GM18907 (cell line): ENCODE results near the gene DIS3L2.
"Not testable (repeated sequence)": the region's sequence is repeated elsewhere in the genome, so short reads cannot be mapped to it uniquely, and the experiment has no call there.

Experiments used
- ATAC-seq: cut with Tn5 transposase; IDR thresholded peaks from one replicate; pipeline ENCODE4 v1.9.1; 2021; ENCODE audit warnings: mild to moderate bottlenecking, moderate library complexity; ENCODE audit not compliant: unreplicated experiment

The DIS3L2 gene

GRCh38 chr2:232287316-232287715 lies 325.8 kb downstream of the DIS3L2 start:
- ATAC-seq: no peak

- no peak for ATAC-seq
These were observed 327.0 kb downstream of the DIS3L2 start for GRCh38 chr2:232288489-232289030.

DNA sequence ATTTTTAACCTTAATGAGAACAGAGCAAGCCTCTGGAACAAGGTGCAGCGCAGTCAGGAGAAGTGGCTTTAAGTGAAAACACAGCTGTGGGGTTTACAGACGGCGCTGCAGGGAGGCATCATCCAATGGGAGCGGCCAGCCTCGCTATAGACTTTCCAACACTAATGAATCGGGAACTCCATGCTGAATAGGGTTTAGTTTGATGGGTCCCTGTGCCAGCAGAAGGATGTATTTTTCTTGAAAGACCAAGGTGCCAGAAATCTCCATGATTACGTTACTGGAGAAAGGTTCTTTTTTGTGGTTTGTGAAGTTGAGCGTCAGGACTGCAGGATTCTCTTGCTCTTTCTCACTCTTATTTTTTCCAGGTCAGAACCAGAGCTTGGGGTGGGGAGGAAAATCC lies 329.2 kb downstream of the DIS3L2 start:
- ATAC-seq: no peak

DNA sequence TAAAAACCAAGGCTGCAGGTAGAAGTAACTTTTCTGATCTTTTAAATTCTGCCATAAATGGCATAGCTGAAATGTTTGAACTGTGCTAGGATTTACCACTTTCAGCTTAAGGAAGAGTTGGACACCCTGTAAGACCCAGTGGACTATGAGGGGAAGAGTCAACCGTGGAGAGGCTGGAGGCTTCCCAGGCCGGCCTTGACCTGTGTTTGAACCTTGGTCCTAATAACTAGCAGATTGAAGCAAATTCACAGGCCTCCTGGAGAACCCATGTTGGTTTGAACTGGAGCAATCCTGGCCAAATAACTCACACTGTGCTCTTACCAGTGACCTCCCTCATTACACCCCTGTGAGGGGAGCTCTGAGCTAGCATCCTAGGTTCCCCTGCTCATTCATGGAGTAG lies 329.8 kb downstream of the DIS3L2 start:
- no peak for ATAC-seq

DNA sequence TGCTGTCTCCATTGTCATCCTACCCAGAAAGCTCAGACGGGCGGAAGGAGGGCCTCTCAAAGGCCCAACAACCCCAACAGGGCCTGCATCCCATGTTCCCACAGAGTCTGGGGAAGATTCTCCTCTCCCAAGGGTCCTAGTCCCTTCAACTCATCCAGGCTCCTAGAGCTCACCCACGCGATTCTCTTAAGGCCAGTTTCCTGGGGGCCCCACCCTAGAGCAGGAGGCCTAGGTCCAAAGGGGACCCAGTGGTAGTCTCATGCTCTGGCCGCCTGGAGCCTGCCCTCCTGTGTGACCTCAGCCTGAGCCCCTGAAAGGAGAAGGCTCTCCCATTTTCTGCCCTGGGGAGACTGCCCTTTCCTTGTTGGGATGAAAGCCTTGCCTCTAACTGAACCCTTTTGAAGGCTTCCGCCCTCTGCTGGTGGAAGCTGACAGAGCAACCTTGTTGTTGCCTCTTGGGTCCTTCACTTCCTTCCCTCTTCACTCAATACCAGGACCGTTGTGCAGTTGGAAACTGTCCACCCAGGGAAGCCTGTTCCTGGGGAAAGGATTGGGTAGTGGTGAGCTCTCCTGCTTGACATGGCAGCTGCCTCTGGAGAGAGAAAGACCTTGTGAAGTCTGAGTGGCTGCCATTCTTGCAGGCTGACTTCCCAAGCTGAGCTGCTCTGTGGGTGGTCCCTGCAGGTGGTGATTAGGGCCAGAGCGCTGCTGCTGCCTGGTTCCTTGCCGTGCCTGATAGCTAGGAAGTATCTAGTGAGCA lies 331.1 kb downstream of the DIS3L2 start:
- ATAC-seq: no peak

GRCh38 chr2:232293191-232293590 lies 331.7 kb downstream of the DIS3L2 start:
- ATAC-seq: no peak

- ATAC-seq: no peak
These were observed 334.5 kb downstream of the DIS3L2 start for GRCh38 chr2:232295971-232296370.

- ATAC-seq: no peak
These were observed 335.4 kb downstream of the DIS3L2 start for GRCh38 chr2:232296776-232297525.

DNA sequence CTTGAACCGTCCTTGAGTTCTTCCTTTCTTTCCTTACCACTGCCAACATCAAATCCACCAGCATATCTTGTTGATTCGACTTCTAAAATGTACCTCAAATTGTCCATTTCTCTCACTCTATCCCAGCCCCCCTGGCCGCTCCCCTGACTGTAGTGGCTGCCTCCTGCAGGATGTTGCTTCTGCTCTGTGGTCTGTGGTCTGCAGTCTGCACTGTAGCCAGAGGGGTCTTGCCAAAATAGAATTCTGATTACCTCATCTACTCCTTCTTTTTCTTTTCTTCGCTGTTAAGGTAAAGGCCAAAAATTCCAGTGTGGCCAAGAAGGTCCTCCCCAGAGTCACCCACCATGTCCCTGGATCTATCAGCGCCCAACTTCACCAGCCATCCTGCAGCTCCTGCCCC lies 337.6 kb downstream of the DIS3L2 start:
- no peak for ATAC-seq

- no peak for ATAC-seq
These were observed 338.6 kb downstream of the DIS3L2 start for GRCh38 chr2:232299927-232300674.

GRCh38 chr2:232300894-232301387 lies 339.4 kb downstream of the DIS3L2 start:
- ATAC-seq: no peak

- ATAC-seq: no peak
These were observed 342.7 kb downstream of the DIS3L2 start for GRCh38 chr2:232304236-232304635.

- ATAC-seq: no peak
These were observed 345.3 kb downstream of the DIS3L2 start for GRCh38 chr2:232306741-232307305.

GRCh38 chr2:232307854-232308253 lies 346.3 kb downstream of the DIS3L2 start:
- no peak for ATAC-seq

GRCh38 chr2:232308986-232309385 lies 347.5 kb downstream of the DIS3L2 start:
- ATAC-seq: no peak

GRCh38 chr2:232309592-232309991 lies 348.1 kb downstream of the DIS3L2 start:
- ATAC-seq: no peak

GRCh38 chr2:232310121-232310520 lies 348.6 kb downstream of the DIS3L2 start:
- ATAC-seq: no peak

GRCh38 chr2:232310696-232311095 lies 349.2 kb downstream of the DIS3L2 start:
- ATAC-seq: no peak

DNA sequence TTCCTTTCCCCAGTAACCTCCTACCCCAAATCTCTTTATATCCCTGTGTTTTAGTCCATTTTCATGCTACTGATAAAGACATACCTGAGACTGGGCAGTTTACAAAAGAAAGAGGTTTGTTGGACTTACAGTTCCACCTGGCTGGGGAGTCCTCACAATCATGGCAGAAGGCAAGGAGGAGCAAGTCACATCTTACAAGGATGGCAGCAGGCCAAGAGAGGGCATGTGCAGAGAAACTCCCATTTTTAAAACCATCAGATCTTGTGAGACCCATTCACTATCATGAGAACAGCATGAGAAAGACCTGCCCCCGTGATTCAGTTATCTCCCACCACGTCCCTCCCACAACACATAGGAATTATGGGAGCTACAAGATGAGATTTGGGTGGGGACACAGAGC lies 352.1 kb downstream of the DIS3L2 start:
- not testable (repeated sequence) for ATAC-seq

GRCh38 chr2:232315049-232315922 lies 353.8 kb downstream of the DIS3L2 start:
- peak; percentile 94 for ATAC-seq
